ENCODE data around the gene ADCY1.

The ADCY1 gene

GRCh38 chr7:45654341-45654740 lies 80.2 kb downstream of the ADCY1 start:
- DNase-seq: no peak

DNA sequence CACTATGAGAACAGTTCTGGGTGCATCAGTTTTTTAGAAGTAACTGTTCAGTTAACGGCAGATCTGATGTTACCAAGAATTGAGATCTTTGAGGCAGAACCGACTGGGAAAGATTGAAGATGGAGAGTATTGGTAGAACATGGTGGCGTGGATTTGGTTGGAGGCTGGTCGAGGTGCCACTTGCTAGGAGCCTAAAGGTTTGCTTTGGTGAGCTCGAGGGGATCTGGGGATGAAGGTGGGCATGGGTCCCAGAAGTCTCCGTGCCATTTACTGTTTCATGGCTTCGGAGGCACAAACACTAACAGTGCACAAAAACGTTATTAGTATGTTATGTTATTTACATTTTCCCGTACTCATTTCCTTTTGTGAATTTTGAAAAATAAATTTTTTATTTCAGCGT lies 81.4 kb downstream of the ADCY1 start:
- DNase-seq: no peak

DNA sequence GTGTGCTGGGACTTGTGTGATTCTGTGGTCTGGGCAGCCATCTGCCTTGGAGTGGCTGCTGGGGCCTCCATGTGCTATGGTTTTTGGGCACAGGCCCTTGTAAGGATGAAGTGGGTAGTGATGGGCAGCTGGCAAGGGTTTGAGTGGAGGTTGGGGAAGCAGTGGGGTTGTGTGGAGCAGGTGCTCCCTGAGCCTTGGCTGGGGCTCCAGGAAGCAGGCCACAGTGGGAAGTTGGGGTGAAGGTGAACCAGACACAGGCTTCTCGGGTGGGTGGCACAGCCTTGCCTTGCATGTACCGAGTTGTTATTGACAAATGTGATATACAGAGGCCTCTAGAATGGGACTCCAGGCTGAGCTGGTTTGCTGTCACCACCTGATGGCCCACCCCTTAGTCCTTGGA lies 82.3 kb downstream of the ADCY1 start:
- DNase-seq: no peak

- DNase-seq: no peak
These were observed 83.1 kb downstream of the ADCY1 start for GRCh38 chr7:45657136-45657889.

- no peak for DNase-seq
These were observed 83.9 kb downstream of the ADCY1 start for GRCh38 chr7:45657890-45658715.

DNA sequence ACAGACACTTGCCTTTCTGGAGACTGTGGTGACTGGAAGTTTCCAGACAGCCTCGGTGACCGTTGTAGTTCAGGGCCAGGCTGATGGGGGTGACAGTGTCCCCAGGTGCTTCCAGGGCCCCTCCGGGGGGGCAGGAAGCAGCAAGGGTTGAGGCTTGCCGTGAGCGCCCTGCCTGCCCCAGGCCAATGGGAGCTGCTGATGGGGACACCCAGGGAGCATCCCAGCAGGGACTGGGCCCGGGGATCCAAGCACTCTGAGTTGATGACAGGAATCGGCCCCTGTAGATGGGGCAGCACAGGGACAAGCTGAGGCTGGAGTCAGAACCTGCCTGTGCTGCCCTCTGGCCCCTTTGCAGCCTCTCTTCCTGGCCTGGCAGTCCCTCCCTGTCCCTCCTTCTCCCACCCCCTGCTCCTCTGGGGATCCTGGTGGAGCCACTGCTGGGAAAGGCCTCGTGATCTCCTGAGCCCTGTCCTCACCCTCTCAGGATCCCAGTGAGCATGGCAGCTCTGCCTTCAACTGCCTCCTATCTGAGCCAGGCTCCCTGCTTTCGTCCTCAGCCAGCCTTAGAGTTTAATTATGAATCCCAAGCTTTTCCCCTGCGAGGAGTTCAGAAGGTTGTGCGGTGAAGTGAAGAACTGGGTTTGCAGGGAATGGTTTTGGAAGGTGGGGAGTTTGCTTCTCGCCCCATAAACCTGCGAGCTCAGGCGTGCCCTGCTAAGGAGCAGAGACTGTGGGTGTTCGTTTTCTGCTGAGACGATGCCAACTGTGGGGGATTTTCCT lies 84.7 kb downstream of the ADCY1 start:
- no peak for DNase-seq

DNA sequence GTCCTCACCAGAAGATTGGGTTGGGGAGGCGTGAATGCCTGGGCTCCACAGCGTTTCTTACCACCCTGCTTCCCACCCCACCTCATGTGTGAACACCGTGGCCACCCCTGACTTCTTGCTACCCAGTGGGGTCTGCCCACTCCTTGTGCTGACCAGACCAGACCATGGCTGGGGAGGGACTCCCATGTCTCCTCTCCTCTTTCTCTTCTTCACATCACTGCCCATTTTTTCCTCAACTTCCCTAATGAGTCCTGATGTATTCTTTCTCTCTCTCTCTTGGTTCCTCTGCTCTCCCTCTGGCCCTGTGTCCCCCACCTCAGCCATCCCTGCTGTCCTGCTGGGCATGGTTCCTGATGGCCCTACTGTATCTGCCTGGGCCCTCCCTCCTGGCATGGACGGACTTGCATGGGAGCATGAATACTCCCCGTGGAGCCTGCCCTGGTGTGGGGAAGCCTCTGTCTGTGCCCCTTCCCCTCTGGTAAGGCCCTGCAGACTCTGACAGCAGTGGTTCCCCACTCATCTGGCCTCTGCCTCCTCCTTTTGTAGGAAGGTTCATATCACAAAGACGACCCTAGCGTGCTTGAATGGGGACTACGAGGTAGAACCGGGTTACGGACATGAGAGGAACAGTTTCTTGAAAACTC lies 85.5 kb downstream of the ADCY1 start:
- no peak for DNase-seq

DNA sequence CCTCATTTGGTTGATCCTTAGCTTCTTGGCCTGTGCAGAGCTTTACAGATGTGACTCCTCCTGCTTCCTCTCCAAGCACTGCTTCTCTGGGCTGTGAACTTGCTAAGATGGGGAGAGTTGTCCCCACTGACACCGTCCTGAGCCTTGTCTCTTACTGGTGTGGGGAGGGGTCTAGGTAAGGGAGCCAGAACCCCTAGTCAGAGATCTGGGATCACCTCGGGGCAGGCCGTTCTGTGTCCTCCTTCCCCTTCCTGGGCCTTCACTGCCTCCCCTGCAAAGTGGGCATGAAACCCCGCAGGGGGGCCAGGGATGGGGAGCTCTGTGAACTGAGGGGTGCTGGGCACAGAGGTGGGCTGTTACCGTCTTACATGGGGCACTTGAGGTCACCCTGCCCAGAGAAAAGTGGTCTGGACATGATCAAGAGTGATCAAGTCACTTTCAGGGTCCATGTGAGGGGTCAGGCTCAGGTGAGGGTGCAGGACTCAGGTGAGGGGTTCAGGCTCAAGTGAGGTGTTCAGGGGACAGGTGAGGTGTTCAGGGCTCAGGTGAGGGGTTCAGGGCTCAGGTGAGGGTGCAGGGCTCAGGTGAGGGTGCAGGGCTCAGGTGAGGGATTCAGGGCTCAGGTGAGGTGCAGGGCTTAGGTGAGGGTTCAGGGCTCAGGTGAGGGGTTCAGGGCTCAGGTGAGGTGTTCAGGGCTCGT lies 86.2 kb downstream of the ADCY1 start:
- DNase-seq: no peak

- DNase-seq: no peak
These were observed 86.7 kb downstream of the ADCY1 start for GRCh38 chr7:45660901-45661211.

DNA sequence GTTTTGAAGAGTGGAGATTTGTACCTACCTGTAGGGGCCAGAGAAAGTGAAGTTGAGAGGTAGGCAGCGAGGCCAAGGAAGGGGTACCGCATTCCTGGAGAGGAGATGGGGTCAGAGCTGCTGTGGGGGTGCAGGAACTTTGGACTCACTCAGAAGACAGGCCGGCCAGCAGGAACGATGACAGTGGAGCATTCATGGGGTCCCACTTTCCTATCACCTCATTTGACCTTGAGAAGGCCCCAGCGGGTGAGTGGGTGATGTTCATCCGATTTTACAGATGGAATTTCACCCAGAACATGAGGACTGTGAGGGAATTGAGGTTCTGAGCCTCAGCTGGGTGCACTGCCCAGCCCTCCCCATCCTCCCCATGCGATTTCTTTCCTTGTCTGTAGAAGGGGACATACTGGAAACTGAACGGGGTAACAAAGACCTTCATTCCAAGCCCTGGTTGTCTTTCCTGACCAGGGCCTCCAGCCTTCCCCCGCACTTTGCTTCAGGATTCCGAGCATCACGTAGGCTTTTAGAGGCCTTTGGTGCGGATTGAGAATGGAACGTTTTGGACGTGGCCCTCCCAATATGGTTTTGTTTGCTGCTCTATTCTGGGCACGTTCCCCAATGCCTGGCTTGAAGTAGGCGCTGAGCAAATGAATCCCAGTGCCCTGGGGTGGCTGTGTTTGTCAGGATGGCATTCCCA lies 87.3 kb downstream of the ADCY1 start:
- no peak for DNase-seq

- no peak for DNase-seq
These were observed 87.8 kb downstream of the ADCY1 start for GRCh38 chr7:45662018-45662417.

DNA sequence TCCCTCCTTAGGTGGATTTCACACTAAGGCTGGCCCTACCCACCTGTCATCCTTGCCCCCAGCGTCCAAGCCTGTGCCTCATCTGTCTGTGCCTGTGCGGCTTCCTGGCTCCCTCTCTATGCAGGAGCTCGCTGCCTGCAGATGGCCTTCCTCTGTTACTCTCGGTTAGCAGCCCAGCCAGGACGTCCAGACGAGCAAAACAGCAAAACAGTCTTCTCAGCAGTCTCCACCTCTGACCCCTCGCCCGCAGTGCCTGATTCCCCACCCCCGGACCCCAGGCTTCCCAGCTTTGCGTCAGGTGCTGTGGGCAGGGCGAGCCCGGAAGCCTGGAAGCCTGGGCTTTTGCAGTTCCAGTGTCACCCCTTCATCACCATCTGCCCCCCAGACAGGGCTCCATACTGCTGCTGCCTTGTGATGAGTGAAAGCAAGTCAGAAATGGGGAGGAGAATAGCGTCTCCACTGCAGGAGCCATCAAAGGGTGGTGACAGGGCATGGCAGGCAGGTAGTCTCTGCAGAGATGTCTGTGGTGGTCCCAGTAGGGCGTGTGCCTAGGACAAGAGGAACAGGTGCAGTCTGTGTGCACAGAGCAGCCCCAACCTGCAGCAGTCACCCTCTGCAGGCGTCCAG lies 88.5 kb downstream of the ADCY1 start:
- DNase-seq: no peak

DNA sequence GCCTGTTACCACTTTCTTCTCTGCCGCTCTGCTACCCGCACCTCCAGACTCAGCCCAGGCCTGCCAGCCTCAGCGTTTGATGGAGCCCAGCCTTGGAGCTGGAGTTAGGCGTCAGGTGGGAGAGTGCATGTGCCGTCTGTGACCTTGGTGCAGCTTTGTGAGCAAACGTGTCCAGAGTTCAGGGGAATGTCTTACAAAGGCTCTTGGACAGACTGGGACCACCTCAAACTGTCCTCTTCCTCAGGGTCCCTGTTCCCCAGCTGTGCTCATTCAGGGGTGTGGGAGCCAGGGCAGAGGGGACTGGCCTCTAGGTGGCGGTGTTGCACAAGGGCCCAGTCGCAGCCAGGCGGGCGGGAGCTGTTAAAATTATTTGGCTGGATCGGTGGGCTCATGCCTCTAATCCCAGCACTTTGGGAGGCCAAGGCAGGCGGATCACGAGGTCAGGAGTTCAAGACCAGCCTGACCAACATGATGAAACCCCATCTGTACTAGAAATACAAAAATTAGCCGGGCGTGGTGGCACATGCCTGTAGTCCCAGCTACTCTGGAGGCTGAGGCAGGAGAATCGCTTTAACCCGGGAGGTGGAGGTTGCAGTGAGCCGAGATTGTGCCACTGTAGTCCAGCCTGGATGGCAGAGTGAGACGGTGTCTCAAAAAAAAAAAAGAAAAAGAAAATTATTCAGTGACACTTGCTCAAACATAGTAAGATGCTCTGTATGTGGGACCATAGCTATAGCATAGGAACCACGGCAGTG lies 89.2 kb downstream of the ADCY1 start:
- DNase-seq: no peak

- no peak for DNase-seq
These were observed 89.9 kb downstream of the ADCY1 start for GRCh38 chr7:45663965-45664633.

DNA sequence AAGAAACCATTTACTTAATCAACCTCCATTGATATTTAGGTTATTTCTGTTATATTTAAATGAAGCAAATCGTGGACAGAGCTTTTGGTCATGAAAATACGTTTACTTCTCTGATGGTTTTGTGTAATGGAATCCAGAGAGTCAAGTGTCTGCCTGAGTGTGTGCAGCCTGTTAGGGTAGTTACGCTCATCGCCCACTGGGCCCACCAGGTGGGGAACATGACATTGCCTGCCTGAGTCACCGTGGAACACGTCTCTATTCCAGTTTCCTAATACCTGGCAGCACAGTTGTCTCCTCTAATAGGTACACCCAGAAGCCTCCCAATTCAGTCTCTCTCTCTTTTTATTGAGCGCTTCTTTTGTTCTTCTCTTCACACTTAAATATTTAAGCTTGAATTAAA lies 91.0 kb downstream of the ADCY1 start:
- no peak for DNase-seq

DNA sequence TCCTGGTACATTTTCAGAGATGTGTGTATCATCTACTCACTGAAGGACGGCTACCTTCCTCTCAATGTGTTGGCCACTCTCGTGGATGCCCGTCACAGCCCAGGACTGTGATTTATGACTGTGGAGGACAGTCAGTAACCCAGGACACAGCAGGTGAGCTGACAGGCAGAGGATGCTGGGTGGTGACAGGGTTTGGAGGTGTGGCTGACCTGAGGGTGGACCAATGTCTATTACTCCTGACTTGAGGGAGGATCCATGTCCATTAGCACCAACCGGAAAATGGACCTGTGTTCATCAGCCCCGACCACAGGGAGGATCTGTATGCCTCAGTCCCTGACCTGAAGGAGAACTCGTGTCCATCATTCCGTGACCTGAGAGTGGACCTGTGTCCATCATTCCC lies 96.1 kb downstream of the ADCY1 start:
- no peak for DNase-seq

DNA sequence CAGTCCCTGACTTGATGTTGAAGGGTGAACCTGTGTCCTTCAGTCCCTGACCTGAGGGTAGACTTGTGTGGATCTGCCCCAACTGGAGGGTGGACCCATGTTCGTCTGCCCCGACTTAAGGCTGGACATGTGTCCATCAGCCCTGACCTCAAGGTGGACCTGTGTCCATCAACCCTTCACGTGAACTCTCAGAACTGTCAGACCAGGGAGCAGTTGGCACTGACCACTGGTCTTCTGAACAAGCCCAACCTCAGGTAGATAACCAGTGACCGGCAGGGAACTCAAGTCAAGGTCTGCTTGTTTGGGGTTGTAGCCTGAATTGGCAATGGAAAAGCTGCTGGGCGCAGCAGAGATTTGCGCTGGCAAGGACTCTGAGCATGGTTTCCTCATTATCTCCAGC lies 96.5 kb downstream of the ADCY1 start:
- DNase-seq: no peak

DNA sequence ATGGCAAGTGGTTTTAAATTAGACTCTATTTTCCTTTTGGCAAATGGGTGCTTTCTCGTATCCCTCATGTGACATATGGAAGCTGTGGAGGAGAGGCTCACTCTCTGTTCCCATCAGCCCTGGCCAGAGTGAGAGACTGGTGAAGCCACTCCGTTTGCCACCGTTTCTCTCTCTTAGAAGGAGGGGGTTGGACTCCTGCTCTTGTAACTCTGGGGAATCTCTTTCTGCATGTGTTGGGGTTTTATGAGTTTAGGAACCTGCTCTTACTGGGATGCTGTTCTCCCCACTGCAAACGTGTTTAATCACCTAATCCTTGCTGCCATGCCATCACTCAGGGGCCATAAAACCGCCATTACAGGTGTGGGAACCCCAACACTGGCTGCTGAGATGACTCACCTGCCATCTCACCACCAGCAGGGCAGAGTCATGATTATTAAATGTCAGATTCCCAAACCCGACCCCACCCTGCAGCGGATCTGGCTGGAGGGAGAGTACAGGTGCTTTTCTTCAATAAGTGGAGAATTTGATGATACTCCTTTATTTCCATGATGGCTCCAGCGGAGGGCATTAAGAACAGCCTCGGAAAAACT lies 103.2 kb downstream of the ADCY1 start:
- DNase-seq: no peak

DNA sequence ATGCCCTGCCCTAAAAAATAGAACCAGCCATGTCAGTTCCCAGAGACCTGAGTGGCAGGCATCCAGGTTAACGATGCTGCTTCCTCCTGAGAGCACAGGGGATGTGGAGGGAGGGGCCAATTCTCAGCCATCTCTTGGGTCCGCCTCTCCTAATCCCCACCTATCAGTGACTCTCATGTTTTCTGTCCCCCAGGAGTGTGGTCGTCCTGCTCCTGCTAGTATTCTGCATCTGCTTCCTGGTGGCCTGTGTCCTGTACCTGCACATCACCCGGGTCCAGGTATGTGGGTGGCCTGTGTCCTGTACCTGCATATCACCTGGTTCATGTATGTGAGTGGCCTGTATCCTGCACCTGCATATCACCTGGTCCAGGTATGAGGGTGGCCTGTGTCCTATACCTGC lies 105.3 kb downstream of the ADCY1 start:
- no peak for DNase-seq

DNA sequence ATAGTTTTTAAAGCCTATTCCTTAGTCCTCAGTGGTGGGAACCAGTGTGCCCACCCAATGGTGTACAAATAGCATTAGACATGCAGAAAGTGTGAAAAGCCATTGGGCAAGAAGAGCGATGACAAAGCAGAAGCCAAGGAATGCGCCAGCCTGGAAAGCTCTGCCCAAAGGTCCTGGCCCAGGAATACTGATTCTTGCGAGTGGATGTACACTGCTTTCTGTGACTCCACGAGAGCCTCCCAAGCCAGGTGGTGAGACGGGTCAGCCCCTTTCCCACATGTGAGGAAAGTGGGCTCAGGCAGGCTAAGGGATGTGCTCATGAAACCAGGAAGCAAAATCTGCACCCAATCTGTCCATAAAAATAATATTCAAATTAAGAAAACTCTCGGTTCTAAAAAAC lies 106.6 kb downstream of the ADCY1 start:
- no peak for DNase-seq

Measured in hippocampal formation (tissue), 2 donors.